Testis (tissue), 2 donors: ENCODE measurements around the gene DNM3.

Experiments used
- CTCF ChIP-seq, 3 experiments: fragments of 450-650 bp in 2 of 3; fragments of 200-600 bp in 1 of 3; sonication (generic) in 1 of 3; IDR thresholded peaks; one replicate each; pipeline ENCODE4 v1.5.1; 2016 to 2019; ENCODE audit warnings: antibody characterized with exemption in 3 of 3, mild to moderate bottlenecking in 2 of 3, moderate library complexity in 1 of 3
- POLR2A ChIP-seq: fragments of 450-650 bp; IDR thresholded peaks from one replicate; pipeline ENCODE4 v1.6.1; 2017; ENCODE audit warnings: antibody characterized with exemption, mild to moderate bottlenecking, moderate library complexity

GRCh38 chr1:171935664-171936063, 94.4 kb downstream of the DNM3 start:
- no peak for TF ChIP-seq CTCF (IDR thresholded peaks at IDR 0.05)
- TF ChIP-seq POLR2A, result no peak
